ENCODE measurements around the gene BNIPL. TPM values are rescaled to one million over a fixed set of nuclear protein-coding genes. Genes with fewer than 3 reads are reported as not detected.

Gene BNIPL
- total and polyA plus RNA-seq, 2 of the 13 experiments (the other 11 are each of a cell fraction or from before 2014, with no cell fraction given): 0.40 to 1.1 TPM

GRCh38 chr1:151047591-151047924 lies 11.2 kb downstream of the BNIPL start, which contains the start of gene C1orf56 (continued):
- TF ChIP-seq, protein P1, sequence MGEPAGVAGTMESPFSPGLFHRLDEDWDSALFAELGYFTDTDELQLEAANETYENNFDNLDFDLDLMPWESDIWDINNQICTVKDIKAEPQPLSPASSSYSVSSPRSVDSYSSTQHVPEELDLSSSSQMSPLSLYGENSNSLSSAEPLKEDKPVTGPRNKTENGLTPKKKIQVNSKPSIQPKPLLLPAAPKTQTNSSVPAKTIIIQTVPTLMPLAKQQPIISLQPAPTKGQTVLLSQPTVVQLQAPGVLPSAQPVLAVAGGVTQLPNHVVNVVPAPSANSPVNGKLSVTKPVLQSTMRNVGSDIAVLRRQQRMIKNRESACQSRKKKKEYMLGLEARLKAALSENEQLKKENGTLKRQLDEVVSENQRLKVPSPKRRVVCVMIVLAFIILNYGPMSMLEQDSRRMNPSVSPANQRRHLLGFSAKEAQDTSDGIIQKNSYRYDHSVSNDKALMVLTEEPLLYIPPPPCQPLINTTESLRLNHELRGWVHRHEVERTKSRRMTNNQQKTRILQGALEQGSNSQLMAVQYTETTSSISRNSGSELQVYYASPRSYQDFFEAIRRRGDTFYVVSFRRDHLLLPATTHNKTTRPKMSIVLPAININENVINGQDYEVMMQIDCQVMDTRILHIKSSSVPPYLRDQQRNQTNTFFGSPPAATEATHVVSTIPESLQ (CRISPR knock-in tag; conservative IDR thresholded peaks at IDR 0.05): no peak
- TF ChIP-seq, protein P2, sequence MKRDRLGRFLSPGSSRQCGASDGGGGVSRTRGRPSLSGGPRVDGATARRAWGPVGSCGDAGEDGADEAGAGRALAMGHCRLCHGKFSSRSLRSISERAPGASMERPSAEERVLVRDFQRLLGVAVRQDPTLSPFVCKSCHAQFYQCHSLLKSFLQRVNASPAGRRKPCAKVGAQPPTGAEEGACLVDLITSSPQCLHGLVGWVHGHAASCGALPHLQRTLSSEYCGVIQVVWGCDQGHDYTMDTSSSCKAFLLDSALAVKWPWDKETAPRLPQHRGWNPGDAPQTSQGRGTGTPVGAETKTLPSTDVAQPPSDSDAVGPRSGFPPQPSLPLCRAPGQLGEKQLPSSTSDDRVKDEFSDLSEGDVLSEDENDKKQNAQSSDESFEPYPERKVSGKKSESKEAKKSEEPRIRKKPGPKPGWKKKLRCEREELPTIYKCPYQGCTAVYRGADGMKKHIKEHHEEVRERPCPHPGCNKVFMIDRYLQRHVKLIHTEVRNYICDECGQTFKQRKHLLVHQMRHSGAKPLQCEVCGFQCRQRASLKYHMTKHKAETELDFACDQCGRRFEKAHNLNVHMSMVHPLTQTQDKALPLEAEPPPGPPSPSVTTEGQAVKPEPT (CRISPR knock-in tag; IDR thresholded peaks at IDR 0.05; ENCODE audit: low read depth): no peak
- no peak for TF ChIP-seq PTBP1 (IDR thresholded peaks at IDR 0.05; ENCODE audit: low read depth, low read length, poor library complexity, severe bottlenecking)
- TF ChIP-seq AGO2 (optimal IDR thresholded peaks at IDR 0.05; ENCODE audit: low read depth, low read length): no peak
- no peak for TF ChIP-seq NKX3-1 (CRISPR knock-in tag; IDR thresholded peaks at IDR 0.05)
- TF ChIP-seq ZNF224 (CRISPR knock-in tag; IDR thresholded peaks at IDR 0.05): no peak
- no peak for TF ChIP-seq NAIF1 (CRISPR knock-in tag; IDR thresholded peaks at IDR 0.05; ENCODE audit: borderline replicate concordance)
- no peak for TF ChIP-seq CENPX (CRISPR knock-in tag; IDR thresholded peaks at IDR 0.05)
- no peak for TF ChIP-seq RBM22 (optimal IDR thresholded peaks at IDR 0.05; ENCODE audit: low read length)
- no peak for TF ChIP-seq ZNF205 (CRISPR knock-in tag; IDR thresholded peaks at IDR 0.05)
- TF ChIP-seq ZNF792 (CRISPR knock-in tag; IDR thresholded peaks at IDR 0.05): no peak
- TF ChIP-seq ZNF784 (CRISPR knock-in tag; IDR thresholded peaks at IDR 0.05; ENCODE audit: borderline replicate concordance): no peak
- TF ChIP-seq HINFP (CRISPR knock-in tag; IDR thresholded peaks at IDR 0.05; ENCODE audit: low read depth): no peak
- no peak for TF ChIP-seq REXO4 (CRISPR knock-in tag; IDR thresholded peaks at IDR 0.05; ENCODE audit: borderline replicate concordance)
- no peak for TF ChIP-seq MIER2 (CRISPR knock-in tag; IDR thresholded peaks at IDR 0.05)
- TF ChIP-seq, protein P3, sequence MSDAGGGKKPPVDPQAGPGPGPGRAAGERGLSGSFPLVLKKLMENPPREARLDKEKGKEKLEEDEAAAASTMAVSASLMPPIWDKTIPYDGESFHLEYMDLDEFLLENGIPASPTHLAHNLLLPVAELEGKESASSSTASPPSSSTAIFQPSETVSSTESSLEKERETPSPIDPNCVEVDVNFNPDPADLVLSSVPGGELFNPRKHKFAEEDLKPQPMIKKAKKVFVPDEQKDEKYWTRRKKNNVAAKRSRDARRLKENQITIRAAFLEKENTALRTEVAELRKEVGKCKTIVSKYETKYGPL (CRISPR knock-in tag; IDR thresholded peaks at IDR 0.05): no peak
- no peak for TF ChIP-seq ZNF207 (IDR thresholded peaks at IDR 0.05; ENCODE audit: borderline replicate concordance)
- no peak for TF ChIP-seq MLXIP (CRISPR knock-in tag; IDR thresholded peaks at IDR 0.05; ENCODE audit: borderline replicate concordance)
- TF ChIP-seq, protein P4, sequence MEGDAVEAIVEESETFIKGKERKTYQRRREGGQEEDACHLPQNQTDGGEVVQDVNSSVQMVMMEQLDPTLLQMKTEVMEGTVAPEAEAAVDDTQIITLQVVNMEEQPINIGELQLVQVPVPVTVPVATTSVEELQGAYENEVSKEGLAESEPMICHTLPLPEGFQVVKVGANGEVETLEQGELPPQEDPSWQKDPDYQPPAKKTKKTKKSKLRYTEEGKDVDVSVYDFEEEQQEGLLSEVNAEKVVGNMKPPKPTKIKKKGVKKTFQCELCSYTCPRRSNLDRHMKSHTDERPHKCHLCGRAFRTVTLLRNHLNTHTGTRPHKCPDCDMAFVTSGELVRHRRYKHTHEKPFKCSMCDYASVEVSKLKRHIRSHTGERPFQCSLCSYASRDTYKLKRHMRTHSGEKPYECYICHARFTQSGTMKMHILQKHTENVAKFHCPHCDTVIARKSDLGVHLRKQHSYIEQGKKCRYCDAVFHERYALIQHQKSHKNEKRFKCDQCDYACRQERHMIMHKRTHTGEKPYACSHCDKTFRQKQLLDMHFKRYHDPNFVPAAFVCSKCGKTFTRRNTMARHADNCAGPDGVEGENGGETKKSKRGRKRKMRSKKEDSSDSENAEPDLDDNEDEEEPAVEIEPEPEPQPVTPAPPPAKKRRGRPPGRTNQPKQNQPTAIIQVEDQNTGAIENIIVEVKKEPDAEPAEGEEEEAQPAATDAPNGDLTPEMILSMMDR (CRISPR knock-in tag; IDR thresholded peaks at IDR 0.05): no peak; the same call in 1 of the 2 replicates
